IPS-15b (cell line): ENCODE data around the gene TTF2.
"Not testable (repeated sequence)": the region's sequence is repeated elsewhere in the genome, so short reads cannot be mapped to it uniquely, and the experiment has no call there.

Experiments used
- H3K27me3 ChIP-seq: one replicate; pipeline ENCODE4 v1.6.1; 2013; ENCODE audit warnings: low read length; ENCODE audit not compliant: control insufficient read depth, insufficient read depth
- H3K36me3 ChIP-seq: one replicate; pipeline ENCODE4 v1.6.1; 2013; ENCODE audit warnings: low read length; ENCODE audit not compliant: control insufficient read depth, insufficient read depth
- H3K4me1 ChIP-seq: one replicate; pipeline ENCODE4 v1.6.1; 2013; ENCODE audit warnings: mild to moderate bottlenecking, low read length; ENCODE audit not compliant: control insufficient read depth, insufficient read depth
- H3K4me3 ChIP-seq: one replicate; pipeline ENCODE4 v1.5.1; 2013; ENCODE audit warnings: low read depth, low read length
- H3K9ac ChIP-seq: one replicate; pipeline ENCODE4 v1.6.1; 2013; ENCODE audit warnings: low read depth, mild to moderate bottlenecking, low read length
- H3K9me3 ChIP-seq: one replicate; pipeline ENCODE4 v1.6.1; 2013; ENCODE audit warnings: mild to moderate bottlenecking, low read length; ENCODE audit not compliant: control insufficient read depth, insufficient read depth

TTF2 gene

DNA sequence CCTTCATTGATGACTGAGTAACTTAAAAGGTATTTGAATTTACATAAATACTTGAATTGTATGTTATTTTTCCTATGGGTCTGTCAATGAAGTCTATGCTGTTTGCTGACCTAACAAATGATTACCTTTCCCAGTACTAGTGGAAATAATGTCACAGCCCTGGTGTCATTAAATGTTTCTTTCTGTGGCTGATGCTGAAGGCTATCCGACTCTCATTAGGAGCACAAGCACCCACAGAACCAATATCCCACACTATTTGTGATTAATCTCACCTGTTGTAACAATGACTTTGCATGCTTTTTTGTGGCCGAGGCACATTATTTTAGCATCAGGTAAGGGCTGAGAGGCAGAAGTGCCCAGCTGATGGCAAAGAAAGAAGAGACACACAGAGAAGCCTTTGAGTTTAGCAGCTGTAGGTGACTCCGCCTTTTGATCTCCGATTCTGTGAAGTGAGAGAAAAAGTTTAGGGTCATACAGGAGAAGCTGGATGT is 87.3 kb downstream of the TTF2 start:
- Histone ChIP-seq H3K4me3 (no peak overlapping the region), H3K9me3 (no peaks in the 10 kb centered on the region), H3K36me3 (no peaks in the 10 kb centered on the region), H3K27me3 (no peaks in the 10 kb centered on the region), H3K9ac (no peak overlapping the region), H3K4me1 (peaks cover 5% of the 10 kb centered on the region)

- Histone ChIP-seq H3K9me3 (no peaks in the 10 kb centered on the region), H3K27me3 (no peaks in the 10 kb centered on the region), H3K9ac (no peak overlapping the region), H3K36me3 (no peaks in the 10 kb centered on the region), H3K4me1 (peaks cover 5% of the 10 kb centered on the region), H3K4me3 (no peak overlapping the region)
These were observed 87.9 kb downstream of the TTF2 start for GRCh38 chr1:117147856-117148588.

GRCh38 chr1:117150316-117150715 is 90.2 kb downstream of the TTF2 start:
- no peaks in the 10 kb centered on the region for H3K27me3 ChIP-seq

GRCh38 chr1:117151305-117151704 is 91.2 kb downstream of the TTF2 start:
- not testable (repeated sequence) for H3K4me3 ChIP-seq, H3K36me3 ChIP-seq, H3K9me3 ChIP-seq, H3K27me3 ChIP-seq, H3K4me1 ChIP-seq, H3K9ac ChIP-seq

More at GRCh38 chr1:117150316-117150715, 90.2 kb downstream of the TTF2 start:
- Histone ChIP-seq H3K36me3 (no peaks in the 10 kb centered on the region), H3K9ac (no peak overlapping the region), H3K9me3 (no peaks in the 10 kb centered on the region), H3K4me3 (no peak overlapping the region), H3K4me1 (peaks cover 5% of the 10 kb centered on the region)
